Suppressor macrophage treated with lipopolysaccharide for 1 hour (primary cell): ENCODE measurements around the gene NID2.

Source experiments
- DNase-seq, 3 donors: peaks; one replicate each; pipeline ENCODE4 v3.0.0-alpha.2; 2020 to 2022

The NID2 gene

DNA sequence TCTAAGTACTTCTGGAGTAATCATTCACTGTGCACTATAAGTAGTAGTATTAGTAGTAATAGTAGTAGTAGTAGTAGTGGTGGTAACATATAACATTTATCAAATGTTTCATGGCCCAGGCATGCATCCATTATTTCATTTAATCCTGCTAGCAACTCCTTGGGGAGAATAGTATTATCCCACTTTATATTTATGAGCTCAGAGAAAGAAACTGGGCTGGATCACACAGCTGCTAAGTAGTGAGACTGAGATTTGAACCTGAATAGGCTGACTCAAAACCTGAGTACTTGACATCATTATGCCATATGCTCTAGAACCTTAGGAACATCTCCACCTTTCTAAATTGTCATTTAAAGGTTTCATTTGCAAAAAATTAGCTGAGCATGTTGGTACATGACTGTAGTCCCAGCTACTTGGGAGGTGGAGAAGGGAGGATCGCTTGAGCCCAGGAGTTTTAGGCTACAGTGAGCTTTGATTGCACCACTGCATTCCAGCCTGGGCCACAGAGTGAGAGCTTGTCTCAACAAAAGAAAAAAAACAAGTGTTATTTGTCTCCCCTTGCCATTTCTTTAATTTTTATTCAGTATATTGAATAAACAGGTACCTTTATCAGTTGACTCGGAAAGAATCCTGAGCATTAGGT is 11.4 kb upstream of the NID2 start:
- no peak for DNase-seq

DNA sequence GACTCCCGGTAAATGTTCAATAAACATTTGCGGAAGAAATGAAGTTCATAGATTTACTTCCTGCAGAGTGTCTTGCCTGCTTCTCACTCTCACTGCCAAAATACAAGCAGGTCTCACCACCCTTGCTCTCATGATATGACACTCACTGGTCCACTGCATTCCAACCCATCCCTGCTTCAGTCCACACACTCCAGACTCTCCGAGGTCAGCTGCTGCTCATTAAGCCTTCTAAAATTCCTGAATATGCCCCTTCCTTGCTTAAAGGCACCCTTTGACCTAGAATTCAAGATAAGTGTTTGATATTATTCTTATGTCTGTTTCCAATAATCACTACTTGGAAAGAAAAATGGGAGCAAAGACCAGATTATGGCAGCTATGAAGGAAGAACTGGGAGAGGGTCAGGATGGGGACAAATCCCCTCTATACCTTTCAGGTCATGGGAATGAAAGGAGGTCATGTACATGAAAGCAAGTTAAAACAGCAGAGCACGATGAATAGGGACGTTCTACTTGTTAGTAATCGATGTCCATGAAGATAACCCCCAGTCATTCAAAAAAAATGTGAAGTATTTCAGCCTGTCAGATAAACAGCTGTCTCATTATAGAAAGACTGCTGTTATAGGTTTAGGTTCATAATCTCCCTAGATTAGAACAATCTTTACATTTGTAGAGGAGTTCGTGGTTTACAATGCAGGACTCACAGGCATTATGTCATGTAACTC is 10.5 kb upstream of the NID2 start:
- no peak for DNase-seq

DNA sequence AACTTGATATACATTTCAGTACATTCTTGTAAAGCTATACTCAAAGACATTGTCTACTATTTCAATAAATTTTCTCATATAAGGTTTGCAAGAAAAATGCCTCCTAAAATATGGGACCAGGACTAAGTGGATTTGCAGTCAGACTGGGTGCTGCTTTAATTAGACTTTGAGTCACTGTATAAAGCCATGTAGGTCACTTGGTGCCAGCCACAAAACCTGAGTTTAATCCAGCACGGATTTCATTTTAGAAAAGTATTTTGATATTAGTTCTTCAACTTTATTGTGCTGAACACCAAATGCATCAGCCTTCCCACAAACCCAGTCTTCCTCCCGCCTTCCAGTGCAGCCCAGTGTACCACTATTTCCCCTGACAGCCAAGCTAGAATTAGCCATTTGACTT is 9.9 kb upstream of the NID2 start:
- no peak for DNase-seq

DNA sequence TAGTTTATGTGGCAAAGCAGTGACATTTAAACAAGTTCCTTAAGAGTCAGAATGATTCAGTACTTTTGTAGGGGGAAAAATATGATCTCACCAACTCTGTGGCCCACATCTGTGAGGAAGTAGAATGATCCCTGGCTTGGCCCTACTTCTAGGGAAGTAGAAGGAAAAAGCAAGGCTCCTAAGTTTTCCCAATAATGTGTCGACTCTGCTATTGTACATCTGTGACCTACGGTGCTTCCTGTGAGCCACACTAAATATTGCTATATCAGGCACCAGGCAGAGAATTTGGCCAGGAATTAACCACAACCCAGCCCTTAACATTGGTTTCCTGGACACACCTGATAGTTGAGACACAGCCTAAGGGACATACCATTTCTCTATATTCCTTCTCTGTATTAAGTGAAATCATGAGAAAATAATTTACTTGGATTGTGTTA is 9.3 kb upstream of the NID2 start:
- DNase-seq = peak; percentile 57 to 83 (median 66)

DNA sequence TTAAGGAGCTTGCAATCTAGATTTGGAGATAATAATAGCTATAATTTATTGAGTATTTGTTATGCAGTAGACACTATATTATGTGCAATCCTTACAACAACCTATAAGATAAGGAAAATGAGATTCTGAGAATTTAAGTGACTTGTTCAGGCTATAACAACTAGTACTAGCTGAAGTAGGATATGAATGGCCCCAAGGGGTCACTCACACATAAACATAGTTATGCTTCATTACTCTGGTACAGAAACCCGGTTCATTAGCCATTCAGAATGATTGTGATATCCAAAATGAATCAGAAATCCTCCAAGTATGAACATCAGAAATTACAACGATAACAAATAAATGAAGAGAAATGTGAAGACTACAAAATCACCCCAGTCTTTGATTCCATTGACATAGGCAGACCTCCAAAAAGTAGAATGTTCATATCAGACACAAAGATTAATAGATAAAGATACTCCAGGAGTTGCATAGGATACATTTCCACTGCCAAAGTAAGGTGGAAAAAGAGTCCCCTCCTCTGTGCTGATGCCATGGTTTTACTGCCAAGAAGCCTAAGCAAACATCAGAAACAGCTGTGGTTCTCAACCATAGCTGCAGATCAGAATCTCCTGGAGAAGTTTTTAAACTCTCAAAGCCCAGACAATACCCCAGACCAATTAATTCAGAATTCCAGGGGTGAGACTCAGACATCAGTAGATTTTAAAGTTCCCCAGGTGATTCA is 8.6 kb upstream of the NID2 start:
- no peak for DNase-seq

DNA sequence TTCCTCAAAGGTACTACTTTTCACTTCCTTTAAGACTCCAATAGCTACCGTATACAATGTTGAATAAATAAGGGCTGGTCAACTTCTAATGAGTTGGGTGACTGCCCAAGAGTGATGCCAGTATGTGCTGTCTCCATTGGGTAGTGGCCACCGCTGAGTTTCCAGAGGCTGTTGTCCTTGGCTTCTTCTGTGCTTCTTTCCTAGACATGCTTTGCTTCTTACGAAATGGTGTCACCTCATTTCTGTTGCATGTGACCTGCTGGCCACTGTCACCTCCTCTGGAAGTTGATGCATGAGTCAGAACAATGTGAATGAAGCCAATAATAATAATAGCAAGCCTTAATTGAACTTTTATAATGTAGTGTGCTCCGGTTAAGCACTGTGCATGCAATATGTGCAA is 7.5 kb upstream of the NID2 start:
- DNase-seq = peak in 2 of 3 donors; percentile 12 to 30

DNA sequence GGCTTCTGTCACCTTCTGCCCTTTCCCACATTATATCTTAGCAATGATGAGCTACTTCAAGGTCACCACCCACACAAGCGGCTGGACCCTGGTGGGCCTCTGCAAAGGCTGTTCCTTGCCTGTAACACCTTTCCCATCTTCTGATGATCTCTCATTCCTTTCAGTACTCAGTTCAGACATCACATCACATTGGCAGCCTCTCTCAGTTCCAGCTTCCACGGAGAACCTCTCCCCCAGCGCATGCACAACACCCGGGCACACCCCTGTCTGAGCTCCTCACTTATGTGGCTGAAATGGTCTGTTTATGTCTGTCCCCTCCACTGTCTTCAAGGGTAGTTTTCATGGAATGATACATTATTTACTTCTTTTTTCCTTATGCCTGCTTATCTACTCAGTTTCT is 6.5 kb upstream of the NID2 start:
- DNase-seq = no peak

DNA sequence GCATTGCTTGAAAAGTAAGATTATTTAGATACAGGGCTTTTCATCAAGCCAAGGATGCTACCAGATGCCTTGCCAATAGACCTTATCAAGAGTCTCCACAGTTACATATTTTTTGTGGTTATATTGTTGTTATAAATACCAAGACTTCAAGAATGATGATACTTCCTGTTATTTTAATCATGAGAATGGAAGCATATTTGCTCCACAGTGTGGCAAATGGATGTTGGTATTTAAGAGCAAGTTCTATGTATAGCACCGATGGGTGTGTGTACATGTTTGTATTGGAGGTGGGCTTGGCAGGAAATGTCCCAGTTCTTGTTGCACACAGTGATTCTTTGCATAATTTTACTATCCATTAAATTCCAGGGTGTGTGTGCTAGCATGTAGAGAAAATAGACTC is 4.4 kb upstream of the NID2 start:
- DNase-seq = no peak

DNA sequence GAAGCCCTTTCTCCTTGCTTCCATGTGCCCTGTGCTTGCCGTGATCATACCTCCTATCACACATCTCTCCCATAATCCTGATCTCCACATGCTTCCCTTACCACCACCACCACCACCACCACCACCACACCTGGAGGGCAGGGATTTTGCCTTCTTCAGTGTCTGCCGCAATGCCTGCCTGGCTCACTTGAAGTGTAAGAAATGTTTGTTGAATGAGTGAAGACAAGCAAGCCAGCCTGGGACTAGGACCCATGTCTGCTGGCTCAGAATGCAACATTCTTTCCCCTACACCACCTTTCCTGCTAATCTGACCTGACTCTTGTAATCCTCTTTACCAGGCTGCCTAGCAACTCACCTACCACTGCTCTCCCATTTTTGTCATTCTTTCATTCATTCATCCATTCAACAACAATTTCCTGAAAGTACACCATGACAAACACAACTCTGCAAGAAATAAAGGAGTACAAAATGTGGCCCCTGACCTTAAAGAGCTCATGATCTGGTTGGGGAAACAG is 3.5 kb upstream of the NID2 start:
- no peak for DNase-seq

DNA sequence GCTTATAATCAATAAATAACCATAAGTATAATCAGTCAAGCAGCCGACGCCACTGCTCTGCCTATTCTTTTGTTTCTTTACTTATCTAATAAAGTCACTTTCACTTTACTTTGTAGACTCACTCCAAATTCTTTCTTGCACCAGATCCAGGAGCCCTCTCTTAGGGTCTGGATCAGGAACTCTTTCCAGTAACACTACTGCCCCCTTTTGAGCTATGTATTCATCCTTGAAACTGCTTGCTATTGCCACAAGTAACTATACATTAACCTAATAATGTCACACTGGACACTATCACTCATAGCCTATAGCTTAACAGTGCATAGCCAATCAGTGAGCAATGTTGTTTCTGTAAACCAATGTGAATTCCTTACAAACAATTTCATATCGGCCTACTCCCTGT is 2.8 kb upstream of the NID2 start:
- DNase-seq = no peak

DNA sequence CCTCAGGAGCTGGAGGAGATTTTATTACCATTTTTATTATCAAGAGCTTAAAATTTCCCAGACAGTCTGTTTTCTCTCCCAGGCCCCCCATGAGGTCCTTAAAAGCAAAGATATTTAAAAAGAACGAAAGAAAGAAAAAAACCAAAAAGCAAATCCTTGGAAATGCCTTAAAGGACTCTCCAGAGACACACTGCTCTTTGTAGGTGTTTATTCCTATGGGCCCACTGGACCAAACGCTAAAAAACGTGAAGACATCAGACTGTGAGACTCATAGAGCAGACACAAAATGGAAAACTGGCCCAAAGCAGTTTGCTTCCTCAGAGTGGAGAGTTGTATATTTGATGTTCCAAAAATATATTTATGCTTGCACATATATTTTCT is 1.2 kb upstream of the NID2 start:
- no peak for DNase-seq

DNA sequence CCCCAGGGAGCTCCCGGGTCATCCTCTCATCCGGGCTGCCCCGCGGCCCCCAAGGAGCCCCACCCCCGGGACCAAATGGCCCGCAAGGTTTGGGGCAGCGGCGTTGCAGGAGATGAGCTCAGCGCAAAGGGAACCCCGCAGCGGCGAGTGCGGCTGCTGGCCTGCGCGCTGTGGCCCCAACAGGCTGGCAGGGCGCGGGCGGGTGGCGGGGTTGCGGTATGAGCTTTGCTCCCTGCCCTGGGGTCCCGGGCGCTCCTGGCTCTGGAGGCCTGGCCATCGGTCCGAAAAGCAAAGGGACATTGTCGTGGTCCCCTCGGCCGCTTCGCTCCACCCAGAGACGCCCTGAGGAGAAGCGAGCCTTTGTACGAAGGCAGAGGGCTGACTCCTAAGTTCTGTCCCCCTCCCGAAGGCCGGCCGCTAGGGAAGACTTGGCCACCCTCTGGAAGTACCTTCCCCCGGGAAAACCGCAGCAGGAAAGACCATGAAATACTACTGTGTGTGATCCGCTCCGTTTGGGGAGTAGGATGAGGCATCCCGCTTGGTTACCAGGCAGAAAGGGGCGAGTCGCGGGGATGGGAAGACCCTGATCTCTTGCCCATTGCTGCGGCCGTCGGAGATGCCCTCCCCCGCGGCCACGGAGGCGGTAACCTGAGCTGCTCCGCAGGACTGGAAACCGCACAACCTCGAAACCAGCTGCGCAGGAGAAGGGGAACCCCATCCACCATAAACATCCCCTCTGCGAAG is 620 bp upstream of the NID2 start:
- peak in 2 of 3 donors; percentile 24 to 54 for DNase-seq

DNA sequence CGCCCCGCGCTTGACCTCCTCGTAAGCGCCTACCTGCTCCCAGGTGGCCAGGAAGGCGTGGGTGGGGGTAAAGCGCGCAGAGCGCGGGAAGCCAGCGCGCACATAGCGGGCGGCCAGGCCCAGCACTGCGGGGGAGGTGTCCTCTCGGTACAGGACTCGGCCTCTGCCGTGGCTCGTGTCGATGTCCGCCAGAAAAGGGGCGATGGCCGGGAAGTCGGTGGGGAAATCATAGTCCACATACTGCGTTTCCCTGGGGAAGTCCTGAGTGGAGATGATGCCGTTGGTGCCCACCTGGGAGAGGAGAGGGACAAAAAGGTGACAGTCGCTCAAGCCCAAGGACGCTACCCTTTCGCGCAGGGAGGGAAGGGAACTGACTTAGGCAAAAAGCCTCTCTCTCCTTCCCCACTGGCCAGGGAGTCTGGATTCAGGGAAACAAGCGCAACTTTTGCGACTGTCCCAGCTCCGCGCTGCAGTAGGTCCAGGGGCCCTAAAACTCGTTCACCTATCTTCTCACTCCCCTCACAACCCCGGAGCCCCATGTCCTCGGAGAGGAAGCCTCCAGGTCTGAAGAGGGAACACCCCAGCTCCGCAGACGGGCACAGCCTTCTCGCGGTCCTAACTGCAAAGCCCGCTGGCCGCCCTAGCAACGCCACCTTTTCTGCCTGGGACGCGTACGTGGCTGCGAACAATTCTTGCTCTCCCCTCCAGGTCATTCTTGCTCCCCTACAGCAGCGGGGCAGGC is 815 bp downstream of the NID2 start:
- DNase-seq = peak in 1 of 3 donors; percentile 22

DNA sequence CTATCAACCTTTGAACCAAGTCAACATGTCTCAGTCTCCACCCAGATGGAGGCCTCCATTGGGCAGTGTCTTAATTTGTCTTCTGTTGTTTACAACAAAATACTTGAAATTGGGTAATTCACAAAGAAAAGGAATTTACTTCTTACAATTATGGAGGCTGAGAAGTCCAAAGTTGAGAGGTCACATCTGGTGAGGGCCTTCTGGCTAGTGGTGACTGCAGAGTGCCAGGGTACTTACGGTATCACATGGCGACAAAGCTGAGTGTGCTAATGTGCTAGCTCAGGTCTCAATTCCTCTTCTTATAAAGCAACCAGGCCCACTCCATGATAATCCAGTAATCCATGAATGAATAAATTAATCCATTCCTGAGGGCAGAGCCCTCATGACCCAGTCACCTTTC is 4.7 kb downstream of the NID2 start:
- no peak for DNase-seq

DNA sequence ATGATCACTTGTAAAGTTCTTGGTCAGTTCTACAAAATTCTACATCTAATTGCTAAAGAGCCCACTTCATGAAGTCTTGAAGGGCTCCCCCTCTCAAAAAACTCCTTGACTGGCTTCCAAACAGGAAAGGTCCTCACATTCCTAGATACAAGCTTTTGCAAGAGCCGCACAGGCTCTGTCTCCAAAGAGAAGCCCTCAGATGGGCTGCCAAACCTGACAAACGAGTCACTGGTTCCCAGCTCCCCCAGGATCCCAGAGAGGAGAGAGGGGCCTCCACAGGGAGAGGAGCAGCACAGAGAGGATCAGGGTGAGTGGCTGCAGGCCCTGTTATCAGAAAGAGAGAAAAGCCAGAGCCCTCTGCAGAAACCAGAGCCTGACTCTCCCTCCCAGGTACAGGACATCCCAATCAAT is 5.8 kb downstream of the NID2 start:
- DNase-seq = no peak

DNA sequence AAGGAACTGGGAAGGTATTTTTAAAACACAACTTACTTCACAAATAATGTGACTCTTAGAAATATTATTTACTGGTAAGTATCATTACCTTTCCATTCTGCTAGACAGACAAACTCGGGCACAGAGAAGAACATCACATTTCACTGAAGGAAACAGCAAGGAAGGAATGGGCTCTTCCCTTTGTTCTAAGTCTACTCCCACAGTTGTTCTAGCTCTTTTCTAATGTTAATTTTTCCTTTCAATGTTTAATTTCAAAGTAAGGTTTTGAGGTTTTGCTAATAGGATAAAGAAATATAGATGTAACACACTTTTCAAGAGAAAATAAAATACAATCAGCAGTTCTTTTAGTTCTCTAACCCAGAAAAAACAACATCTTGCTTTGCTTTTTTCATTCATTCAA is 7.0 kb downstream of the NID2 start:
- DNase-seq = no peak

DNA sequence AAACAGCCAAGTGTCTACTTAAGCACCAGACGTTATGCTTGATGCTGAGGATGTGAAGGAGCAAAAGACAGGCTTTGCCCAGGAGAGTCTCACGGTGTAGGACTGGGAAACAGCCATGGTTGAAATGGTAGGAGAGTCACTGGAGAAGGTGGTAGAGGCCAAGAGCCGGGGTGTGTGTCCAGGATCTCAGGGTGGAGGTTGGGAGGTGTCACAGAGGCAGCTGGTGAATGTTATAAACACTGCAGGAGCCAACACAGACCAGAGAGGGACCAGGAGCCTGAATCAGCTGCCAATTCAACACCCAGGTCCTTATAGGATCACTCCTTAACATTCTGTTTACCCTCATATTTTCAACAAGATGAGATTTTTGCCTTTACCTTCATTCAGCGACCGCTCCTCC is 7.5 kb downstream of the NID2 start:
- no peak for DNase-seq

DNA sequence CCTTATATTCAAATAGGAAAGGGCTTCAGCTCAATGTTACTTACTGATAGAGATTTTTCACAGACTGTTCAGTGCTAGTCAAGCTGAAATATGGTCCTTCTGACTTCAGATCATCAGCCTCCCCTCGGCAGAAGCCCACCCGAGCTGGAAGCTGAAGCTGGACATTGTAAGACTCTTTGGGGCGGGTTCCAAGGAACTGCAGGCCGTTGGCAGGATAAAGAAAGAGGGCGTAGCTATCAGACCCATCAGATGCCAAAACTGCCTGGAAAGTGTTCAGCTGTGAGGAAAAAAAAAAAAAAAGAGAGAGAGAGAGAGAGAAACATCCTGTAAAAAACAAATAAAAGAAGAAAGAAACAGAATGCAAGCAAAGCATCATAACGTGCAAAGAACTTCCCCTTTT is 8.8 kb downstream of the NID2 start:
- no peak for DNase-seq

DNA sequence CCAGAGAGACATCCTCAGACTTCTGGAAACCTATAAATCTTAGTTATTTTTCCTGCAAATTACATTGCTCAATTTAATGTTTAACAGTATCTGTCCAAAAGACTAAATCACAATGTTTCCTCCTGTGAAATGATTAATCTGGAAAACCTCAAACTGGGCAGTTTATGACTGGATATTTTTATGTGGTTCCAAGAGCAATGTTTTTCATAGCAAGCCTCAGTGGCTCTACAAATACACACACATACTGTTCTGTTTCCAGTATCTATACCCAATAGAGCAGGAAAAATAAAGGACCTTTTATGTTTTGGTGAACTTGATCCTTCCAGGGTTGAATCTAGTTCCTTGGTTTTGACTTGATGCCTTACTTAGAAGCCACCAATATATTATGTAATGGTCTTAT is 9.2 kb downstream of the NID2 start:
- DNase-seq = no peak

DNA sequence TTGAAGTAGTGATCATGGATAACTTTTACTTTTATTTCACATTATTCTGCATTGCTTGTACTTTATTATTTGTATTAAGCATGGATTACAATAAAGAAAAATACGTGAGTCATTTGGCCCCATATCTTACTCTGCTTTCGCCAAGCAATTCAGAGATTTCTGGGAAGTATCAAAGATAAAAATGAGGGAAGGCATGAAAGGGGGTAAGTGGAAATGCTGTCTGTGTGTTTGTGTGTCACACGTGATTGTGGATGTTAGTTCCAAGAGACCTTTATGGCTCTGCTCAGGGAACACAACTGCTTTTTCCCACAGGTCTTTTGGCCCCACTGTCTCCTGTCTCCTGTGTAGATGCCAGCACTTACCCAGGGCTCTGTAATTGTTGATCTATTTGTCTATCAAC is 10.5 kb downstream of the NID2 start:
- no peak for DNase-seq

DNA sequence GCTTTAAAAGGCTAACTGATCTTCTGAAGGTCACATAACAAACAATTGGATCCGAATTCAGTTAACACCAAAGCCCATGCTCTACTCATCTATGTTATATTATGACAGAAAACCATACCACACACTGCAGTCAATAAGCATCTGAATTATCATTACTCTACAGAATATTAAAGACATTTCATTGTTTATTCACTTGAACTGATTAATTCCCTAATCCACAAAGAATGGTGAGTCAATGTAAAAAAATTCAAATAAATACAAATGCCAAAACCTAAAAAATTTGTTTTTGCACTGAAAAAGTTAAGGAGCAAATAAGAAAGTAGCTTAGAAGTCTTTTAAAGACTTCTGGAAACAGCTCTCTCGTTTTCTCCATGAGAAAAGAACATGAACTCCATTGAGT is 13.7 kb downstream of the NID2 start:
- no peak for DNase-seq

DNA sequence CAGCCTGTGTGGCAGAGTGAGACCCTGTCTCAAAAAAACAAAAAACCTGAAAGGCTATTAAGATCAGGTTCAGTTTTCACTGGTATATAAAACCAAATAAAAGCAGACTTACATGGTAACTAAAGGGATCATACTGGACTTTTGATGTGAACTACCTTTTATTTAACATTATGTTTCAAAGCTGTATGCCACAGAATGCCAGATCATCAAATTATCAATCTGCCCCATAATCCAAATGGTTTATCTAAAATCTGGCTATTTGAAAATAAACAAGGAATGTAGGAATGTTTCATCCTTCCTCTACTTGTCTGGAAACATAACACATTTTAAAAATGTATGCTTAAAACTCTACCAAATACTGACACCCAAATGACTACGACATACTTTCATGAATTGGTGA is 14.2 kb downstream of the NID2 start:
- DNase-seq = no peak

DNA sequence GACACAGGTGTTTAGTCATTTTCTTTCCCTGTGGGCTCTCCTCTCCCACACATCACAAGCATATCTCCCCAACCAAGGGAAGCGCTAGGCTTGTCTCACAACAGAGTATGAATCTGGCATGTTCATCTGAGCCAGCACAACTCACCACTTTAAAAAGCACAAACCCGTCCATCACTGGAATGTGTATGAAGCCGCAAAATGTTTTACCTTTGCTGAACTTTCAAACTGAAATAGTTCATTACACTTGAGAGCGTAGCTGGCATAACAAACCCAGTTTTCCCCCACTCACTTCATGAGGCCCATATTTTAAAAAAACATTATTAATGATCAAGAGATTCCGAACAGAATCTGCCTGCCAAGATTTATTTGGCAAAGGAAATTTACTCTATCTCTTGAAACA is 15.8 kb downstream of the NID2 start:
- DNase-seq = no peak
